ENCODE results near the gene FLNC.

Gene FLNC, protein sequence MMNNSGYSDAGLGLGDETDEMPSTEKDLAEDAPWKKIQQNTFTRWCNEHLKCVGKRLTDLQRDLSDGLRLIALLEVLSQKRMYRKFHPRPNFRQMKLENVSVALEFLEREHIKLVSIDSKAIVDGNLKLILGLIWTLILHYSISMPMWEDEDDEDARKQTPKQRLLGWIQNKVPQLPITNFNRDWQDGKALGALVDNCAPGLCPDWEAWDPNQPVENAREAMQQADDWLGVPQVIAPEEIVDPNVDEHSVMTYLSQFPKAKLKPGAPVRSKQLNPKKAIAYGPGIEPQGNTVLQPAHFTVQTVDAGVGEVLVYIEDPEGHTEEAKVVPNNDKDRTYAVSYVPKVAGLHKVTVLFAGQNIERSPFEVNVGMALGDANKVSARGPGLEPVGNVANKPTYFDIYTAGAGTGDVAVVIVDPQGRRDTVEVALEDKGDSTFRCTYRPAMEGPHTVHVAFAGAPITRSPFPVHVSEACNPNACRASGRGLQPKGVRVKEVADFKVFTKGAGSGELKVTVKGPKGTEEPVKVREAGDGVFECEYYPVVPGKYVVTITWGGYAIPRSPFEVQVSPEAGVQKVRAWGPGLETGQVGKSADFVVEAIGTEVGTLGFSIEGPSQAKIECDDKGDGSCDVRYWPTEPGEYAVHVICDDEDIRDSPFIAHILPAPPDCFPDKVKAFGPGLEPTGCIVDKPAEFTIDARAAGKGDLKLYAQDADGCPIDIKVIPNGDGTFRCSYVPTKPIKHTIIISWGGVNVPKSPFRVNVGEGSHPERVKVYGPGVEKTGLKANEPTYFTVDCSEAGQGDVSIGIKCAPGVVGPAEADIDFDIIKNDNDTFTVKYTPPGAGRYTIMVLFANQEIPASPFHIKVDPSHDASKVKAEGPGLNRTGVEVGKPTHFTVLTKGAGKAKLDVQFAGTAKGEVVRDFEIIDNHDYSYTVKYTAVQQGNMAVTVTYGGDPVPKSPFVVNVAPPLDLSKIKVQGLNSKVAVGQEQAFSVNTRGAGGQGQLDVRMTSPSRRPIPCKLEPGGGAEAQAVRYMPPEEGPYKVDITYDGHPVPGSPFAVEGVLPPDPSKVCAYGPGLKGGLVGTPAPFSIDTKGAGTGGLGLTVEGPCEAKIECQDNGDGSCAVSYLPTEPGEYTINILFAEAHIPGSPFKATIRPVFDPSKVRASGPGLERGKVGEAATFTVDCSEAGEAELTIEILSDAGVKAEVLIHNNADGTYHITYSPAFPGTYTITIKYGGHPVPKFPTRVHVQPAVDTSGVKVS (N-terminal part only)

GRCh38 chr7:128830231-128831177 is at the start of gene FLNC:
FLNC (plus strand) TSS chr7:128830406; CDS start chr7:128830638, 232 bp downstream.
- no peak for DNase-seq

DNA sequence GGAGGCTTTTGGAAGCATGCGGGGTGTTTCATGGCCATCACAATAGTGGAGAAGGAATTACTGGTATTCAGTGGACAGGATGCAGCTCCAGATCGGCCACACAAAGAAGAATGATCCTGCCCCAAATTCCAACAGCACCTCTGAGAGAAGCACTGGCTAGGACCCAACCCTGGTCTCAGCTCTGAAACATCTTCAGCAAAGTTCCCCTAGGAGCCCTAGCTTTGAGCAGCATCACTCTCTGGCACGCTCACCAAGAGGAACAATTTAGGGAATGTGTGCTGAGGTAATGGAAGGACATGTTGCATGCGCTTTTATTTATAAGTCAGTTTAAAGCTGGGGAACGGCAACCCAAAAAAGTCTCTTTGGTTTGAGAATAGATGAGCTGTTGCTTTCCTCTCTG is 49.1 kb upstream of the FLNC start:
- no peak for DNase-seq

GRCh38 chr7:128781851-128782250 is 48.4 kb upstream of the FLNC start:
- no peak for DNase-seq

GRCh38 chr7:128783143-128783861 is 46.9 kb upstream of the FLNC start:
- peak; percentile 91 for DNase-seq

DNA sequence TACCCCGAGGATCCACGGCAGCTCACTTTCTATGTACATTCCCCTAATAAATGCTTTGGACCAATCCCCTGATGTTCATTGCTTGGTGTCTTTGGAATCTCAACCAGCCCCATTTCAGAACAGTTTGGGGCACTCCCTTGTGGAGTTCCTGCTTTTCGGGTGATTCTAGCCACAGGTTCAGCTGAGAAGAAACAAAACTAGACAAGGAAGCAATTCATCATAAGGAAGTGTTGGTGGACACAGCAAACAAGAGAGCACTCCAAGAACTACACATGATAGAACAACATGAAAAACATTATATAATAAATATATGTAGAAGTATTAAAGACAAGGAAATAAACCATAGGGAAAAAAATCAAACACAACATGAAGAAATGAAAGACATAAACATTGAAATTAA is 44.5 kb upstream of the FLNC start:
- DNase-seq = no peak

DNA sequence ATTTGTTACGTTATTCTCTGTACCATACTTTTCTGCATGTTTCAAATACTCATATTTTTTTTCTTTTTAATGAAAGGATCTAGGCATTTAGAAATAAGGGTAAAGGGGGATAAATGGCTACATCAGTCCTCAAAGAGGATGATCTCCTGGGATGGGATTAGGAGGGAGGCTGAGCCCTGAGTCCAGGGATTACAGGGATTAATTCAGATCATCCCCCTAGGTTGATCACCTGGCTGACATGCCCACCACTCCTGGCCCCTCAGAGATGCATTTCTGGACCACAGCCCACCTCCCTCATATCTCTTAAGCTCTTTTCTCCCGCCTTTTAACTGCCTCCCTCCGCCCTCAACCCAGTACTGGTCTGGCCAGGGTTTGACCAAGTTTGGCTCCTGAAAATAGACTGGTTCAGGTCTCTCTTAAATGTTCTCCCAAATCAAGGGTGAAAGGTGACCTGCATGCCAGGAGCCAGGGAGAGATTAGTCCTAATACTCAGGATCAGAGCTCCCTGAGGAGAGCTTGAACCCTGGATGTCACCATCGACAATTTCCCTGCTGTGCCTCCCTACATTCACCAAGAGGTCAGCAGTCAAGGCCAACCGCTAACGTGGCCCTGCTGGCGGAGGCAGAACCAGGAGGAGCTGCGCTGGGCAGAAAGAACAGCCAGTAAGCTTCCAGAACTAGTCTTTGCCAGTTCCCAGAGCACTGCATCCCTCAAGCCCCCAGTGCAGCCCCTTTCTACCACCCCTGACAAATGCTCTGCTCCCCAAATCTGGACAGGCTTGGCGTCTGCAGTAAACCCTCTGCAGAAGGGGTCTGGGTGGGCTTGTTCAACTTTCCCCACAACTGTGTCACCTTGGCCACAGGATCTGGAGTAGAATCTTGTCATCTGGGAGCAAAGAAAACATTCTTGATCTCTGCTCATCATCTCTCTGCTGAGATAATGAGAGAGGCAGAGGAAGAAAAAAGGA is 41.5 kb upstream of the FLNC start:
- DNase-seq = no peak

DNA sequence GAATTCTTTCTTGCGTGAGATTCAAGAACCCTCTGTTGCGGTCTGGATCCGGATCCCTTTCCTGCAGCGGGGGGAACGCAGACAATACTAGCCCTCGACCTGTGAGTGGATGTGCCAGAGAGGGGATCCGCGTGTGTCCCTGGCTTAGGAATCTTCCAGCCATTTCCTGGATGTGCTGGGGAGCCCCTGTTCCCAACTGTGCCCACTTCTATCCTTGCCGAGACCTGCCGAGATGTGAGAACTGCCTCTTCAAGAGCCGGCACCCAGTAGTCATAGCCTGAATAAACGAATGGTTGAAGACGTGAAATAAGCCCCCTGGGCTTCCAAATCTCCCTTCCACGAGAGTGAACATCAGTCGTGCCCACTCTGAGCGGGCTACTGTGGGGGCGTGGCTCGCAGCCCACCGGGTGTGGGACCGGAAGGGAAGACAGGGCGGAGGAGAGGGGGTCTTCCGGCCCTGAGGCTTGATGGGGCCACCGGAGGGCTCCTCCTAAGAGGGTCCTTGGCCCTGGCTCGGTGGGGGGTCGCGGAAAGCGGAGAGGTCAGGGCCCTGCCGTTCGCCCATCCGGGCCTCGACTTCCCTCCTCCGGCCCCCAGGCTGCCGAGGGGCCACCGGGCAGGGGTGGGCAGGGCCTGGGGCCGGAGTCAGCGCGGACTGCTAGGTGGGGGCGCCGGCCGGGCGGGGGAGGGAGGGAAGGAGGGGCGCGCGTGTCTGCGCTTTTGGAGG is 39.7 kb upstream of the FLNC start:
- no peak for DNase-seq

DNA sequence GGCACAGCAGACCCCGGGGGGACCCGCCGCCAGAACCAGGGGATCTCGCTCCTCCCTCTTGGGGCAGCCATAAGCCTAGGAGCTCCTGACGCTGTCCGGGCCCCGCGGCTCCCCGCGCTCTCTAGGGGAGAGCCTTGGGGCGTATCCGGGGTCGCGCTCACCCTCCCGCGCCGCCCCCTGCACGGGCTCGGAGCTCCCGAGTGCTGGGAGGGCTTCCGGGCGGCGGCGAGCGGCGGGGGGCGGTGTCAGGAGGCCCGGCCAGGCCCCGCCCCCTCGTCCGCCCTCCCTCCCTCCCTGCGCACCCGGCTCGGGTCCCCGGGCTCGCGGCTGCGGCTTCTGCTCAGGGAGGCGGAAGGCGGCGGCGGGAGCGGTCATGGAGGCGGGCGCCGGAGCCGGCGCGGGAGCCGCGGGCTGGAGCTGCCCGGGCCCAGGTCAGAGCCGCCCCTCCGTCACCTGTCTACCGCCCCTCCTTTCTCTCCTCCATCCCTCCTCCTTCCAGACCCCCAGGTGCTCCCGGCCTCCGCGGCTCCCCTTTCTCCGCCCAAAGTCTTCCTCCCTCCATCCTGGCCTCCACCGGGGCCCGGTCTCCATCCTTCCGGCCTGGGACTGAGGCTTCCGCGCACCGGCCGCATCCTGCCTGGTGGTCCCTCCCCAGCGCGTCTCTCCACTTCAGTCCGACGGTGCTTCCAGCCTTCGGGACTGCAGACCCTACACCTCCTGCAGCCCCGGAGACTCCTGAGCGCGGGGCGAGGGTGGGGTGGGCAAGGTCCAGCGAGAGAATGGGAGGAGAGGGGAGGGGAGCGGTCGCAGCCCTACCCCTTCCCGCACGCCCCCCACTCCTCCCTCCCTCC is 38.9 kb upstream of the FLNC start, which contains the start of gene CCDC136:
CCDC136 (plus strand) TSS at position 848 of the 851 bp plus-strand sequence. CDS start 444 bp downstream, outside the sequence.
- peak; percentile 23 for DNase-seq

GRCh38 chr7:128791972-128792327 is 38.3 kb upstream of the FLNC start:
- DNase-seq = no peak

DNA sequence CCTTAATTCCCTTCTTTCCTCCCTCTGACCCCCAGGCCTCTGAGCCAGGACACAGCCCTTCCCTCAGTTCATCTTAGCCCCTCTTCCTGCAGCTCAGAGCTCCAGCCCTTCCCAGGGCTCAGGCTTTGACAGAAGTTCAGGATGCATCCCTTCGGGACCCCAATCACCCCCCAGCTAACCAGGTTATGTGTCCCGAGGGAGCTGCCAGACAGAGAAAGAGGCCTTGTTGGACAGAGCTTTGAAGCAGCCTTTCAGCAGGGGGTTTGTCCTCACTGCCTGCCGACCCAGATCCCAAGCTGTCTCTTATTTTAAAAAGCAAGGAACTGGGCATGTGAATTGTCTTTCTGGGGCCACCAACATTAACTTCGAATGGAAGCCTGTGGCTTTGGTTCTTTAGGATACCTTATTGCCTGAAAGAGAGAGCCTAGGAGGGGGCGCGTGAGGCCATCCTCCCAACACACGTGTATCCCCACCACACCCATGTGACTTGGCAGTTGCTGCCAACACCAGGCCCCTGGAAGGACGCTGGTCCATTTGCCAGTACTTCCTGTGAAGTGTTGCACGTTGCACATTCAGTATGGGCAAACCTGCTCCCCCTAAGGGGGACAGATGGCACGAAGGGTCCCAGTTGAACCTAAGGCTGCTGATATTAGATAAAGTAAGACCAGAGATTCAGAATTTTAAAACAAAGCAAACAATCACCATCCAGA is 37.6 kb upstream of the FLNC start:
- peak; percentile 45 for DNase-seq

- DNase-seq = no peak
Observed at GRCh38 chr7:128793181-128793547, 37.0 kb upstream of the FLNC start.

DNA sequence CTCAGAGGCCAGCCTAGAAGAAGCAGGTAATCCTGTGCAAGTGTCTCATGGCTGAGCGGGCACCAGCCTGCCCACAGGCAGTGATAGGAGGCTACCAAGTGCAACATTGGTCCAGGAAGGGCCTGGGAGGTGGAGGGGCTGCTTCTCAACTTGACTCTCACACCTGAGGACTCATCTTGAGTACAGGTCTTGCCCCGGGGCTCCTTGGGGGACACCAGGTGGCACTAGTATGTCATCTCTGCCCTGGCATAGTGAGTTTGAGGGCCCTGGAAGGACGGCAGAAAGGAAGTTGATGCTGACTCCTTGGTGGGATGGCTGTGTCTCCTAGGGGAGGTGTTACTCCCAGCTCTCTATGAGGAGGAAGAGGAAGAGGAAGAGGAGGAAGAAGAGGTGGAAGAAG is 36.2 kb upstream of the FLNC start:
- no peak for DNase-seq

DNA sequence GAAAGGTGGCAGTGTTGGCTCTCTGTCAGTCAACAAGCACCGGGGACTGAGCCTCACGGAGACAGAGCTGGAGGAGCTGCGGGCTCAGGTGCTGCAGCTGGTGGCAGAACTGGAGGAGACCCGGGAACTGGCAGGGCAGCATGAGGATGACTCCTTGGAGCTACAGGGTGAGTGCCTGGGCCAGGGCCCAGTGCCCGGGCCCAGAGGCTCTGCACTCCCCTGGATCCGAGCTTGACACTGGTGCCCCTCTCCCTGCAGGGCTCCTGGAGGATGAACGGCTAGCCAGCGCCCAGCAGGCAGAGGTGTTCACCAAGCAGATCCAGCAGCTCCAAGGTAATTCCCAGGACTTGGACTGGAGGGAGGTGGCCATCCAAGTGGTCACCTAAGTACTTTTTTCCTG is 35.8 kb upstream of the FLNC start:
- DNase-seq = no peak

DNA sequence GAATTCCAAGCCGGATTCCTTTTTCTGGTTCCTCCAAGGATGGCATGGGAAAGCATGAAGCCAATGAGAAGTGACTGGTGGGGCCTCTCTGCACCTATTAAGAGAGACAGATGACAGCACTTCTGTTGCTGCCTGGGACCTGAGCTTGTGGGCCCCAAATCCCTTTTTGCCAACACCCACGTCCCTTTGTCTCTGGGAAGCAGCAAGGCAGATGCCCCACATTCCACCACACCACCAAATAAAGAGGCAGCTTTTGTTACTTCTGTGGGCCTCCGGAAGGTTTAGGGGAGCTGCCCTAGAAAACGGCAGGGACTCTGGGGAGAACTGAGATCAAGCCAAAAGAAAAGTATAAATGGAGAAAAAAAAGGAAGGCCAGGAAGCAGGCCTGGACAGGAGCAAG is 35.1 kb upstream of the FLNC start:
- DNase-seq = no peak

- no peak for DNase-seq
Observed at GRCh38 chr7:128796327-128796726, 33.9 kb upstream of the FLNC start.

DNA sequence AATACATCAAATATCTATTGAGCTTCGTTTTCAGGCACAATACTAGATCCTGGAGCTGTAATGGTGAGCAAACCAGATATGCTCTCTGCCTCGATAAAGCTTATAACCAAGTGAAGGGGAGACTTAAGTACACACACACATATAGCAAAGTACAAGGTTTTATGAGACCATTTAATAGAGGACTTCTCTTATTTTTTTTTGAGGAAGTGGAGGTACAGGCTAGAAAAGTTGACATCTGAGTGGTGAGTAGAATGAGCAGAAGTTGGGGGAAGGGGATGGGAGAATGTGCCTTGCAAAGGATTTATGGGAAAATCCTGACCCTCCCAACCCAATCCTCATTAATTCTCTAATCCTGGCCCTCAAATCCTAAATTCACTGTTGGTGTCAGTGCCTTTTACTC is 30.8 kb upstream of the FLNC start:
- no peak for DNase-seq

- DNase-seq = no peak
Observed at GRCh38 chr7:128800567-128800966, 29.6 kb upstream of the FLNC start.

GRCh38 chr7:128801003-128801402 is 29.2 kb upstream of the FLNC start:
- DNase-seq = no peak
